Osteoblast (primary cell): Measurements from ENCODE around the gene NEURL1B. TPM values are rescaled to one million over a fixed set of nuclear protein-coding genes. Genes with fewer than 3 reads are reported as not detected.

Experiments used
- DNase-seq: peaks from one replicate; pipeline ENCODE4 v3.0.0; 2011; ENCODE audit warnings: low spot score, mixed read lengths; ENCODE audit not compliant: insufficient read length; ENCODE audit errors: missing footprints
- H2AFZ ChIP-seq: 2 replicates; pipeline ENCODE4 v1.6.0; 2011; ENCODE audit warnings: mild to moderate bottlenecking, low read length
- H3K27ac ChIP-seq: 2 replicates; pipeline ENCODE4 v1.5.1; 2011; ENCODE audit warnings: mild to moderate bottlenecking, low read depth, low read length, moderate library complexity
- H3K27me3 ChIP-seq: 2 replicates; pipeline ENCODE4 v1.6.0; 2012; ENCODE audit warnings: mild to moderate bottlenecking, control low read depth, inconsistent platforms, low read length, moderate library complexity; ENCODE audit not compliant: insufficient read depth
- H3K36me3 ChIP-seq: 2 replicates; pipeline ENCODE4 v1.5.1; 2011; ENCODE audit warnings: mild to moderate bottlenecking, low read length, control low read depth, moderate library complexity; ENCODE audit not compliant: insufficient read depth
- H3K4me1 ChIP-seq: 2 replicates; pipeline ENCODE4 v1.5.1; 2011; ENCODE audit warnings: mild to moderate bottlenecking, low read length, control low read depth, moderate library complexity; ENCODE audit not compliant: insufficient read depth
- H3K4me2 ChIP-seq: 2 replicates; pipeline ENCODE4 v1.6.0; 2011; ENCODE audit warnings: mild to moderate bottlenecking, low read length; ENCODE audit not compliant: insufficient read depth
- H3K4me3 ChIP-seq: fragments of 200-600 bp; sonication (generic); 3 replicates; pipeline ENCODE4 v1.5.1; 2012; ENCODE audit warnings: mild to moderate bottlenecking, low read length, inconsistent platforms; ENCODE audit not compliant: insufficient read depth
- H3K79me2 ChIP-seq: 2 replicates; pipeline ENCODE4 v1.6.0; 2012; ENCODE audit warnings: mild to moderate bottlenecking, low read length, control low read depth, inconsistent platforms; ENCODE audit not compliant: insufficient read depth
- H3K9me3 ChIP-seq: 2 replicates; pipeline ENCODE4 v1.5.1; 2011; ENCODE audit warnings: low read depth, low read length, control low read depth
- H4K20me1 ChIP-seq: 2 replicates; pipeline ENCODE4 v1.6.0; 2012; ENCODE audit warnings: mild to moderate bottlenecking, low read length, control low read depth; ENCODE audit not compliant: insufficient read depth
- CTCF ChIP-seq: IDR thresholded peaks from 2 replicates; pipeline ENCODE4 v1.5.1; 2011; ENCODE audit warnings: mild to moderate bottlenecking, low read depth, low read length, moderate library complexity; ENCODE audit errors: extremely low read depth
- total RNA-seq: library from RNA; depleted of rRNA; stranded (reverse); fragments of >200 nt; gene quantifications from 2 replicates; pipeline ENCODE4 v1.2.3, GENCODE V29; 2012

Gene NEURL1B
- total RNA-seq, 1 donor: 0.36 TPM

- Histone ChIP-seq H3K4me1 (no peaks in the 10 kb centered on the region), H3K27ac (no peak overlapping the region), H2AFZ (no peak overlapping the region), H3K36me3 (no peaks in the 10 kb centered on the region), H3K4me3 (no peak overlapping the region), H3K27me3 (peaks cover 20% of the 10 kb centered on the region), H3K4me2 (no peak overlapping the region), H3K79me2 (no peaks in the 10 kb centered on the region), H3K9me3 (no peaks in the 10 kb centered on the region), H4K20me1 (no peaks in the 10 kb centered on the region)
- no peak for DNase-seq
- TF ChIP-seq CTCF: no peak
Observed at GRCh38 chr5:172593721-172594235, 47.3 kb upstream of the NEURL1B start.

- no peaks in the 10 kb centered on the region for H4K20me1 ChIP-seq
- H3K79me2 ChIP-seq: no peaks in the 10 kb centered on the region
- no peaks in the 10 kb centered on the region for H3K4me1 ChIP-seq
- H3K36me3 ChIP-seq: no peaks in the 10 kb centered on the region
- DNase-seq: no peak
- H3K4me3 ChIP-seq: no peak overlapping the region
- TF ChIP-seq CTCF: no peak
- H3K4me2 ChIP-seq: no peak overlapping the region
- H3K9me3 ChIP-seq: no peaks in the 10 kb centered on the region
- no peak overlapping the region for H3K27ac ChIP-seq
- H3K27me3 ChIP-seq: peaks cover 15% of the 10 kb centered on the region
- no peak overlapping the region for H2AFZ ChIP-seq
Observed at GRCh38 chr5:172594431-172594830, 46.6 kb upstream of the NEURL1B start.

- Histone ChIP-seq H3K4me2 (no peak overlapping the region), H2AFZ (no peak overlapping the region), H3K4me3 (no peak overlapping the region), H4K20me1 (no peaks in the 10 kb centered on the region), H3K27me3 (peaks cover 15% of the 10 kb centered on the region), H3K36me3 (no peaks in the 10 kb centered on the region), H3K27ac (no peak overlapping the region), H3K79me2 (no peaks in the 10 kb centered on the region), H3K4me1 (no peaks in the 10 kb centered on the region), H3K9me3 (no peaks in the 10 kb centered on the region)
- DNase-seq: no peak
- no peak for TF ChIP-seq CTCF
Observed at GRCh38 chr5:172594867-172595466, 46.1 kb upstream of the NEURL1B start.

GRCh38 chr5:172595596-172596455 lies 45.2 kb upstream of the NEURL1B start:
- Histone ChIP-seq H4K20me1 (no peaks in the 10 kb centered on the region), H3K27me3 (peaks cover 11% of the 10 kb centered on the region), H3K4me3 (no peak overlapping the region), H2AFZ (no peak overlapping the region), H3K4me1 (no peaks in the 10 kb centered on the region), H3K27ac (no peak overlapping the region), H3K4me2 (no peak overlapping the region), H3K9me3 (no peaks in the 10 kb centered on the region), H3K79me2 (no peaks in the 10 kb centered on the region), H3K36me3 (no peaks in the 10 kb centered on the region)
- DNase-seq: no peak
- TF ChIP-seq CTCF: no peak
